Breast epithelium (tissue), 3 donors: ENCODE measurements around the gene GPER1.

ENCODE experiments used
- CTCF ChIP-seq, 3 donors: fragments of 450-650 bp; IDR thresholded peaks; one replicate each; pipeline ENCODE4 v1.5.1; 2016 to 2017; ENCODE audit warnings: antibody characterized with exemption in 3 of 3, mild to moderate bottlenecking in 3 of 3, moderate library complexity in 3 of 3
- POLR2A ChIP-seq: fragments of 450-650 bp; IDR thresholded peaks from one replicate; pipeline ENCODE4 v1.6.1; 2016; ENCODE audit warnings: antibody characterized with exemption, mild to moderate bottlenecking, moderate library complexity

- TF ChIP-seq CTCF (IDR thresholded peaks at IDR 0.05) (no peak), POLR2A (no peak)
These were observed 6.6 kb upstream of the GPER1 start for GRCh38 chr7:1081336-1081735.
